Hepatocyte (in vitro differentiated cells): ENCODE measurements around the gene PABPN1L.

ENCODE experiments used
- CTCF ChIP-seq: fragments of 200-600 bp; sonication (generic); IDR thresholded peaks from 2 replicates; pipeline ENCODE4 v1.5.1; 2016; ENCODE audit warnings: antibody characterized with exemption, mild to moderate bottlenecking; ENCODE audit not compliant: poor library complexity
- EZH2 ChIP-seq: fragments of 200-600 bp; sonication (generic); IDR thresholded peaks from 2 replicates; pipeline ENCODE4 v1.6.1; 2016; ENCODE audit warnings: antibody characterized with exemption, mild to moderate bottlenecking, borderline replicate concordance

GRCh38 chr16:88833086-88833485 lies 33.4 kb downstream of the PABPN1L start:
- TF ChIP-seq CTCF: no peak
- TF ChIP-seq EZH2: no peak
